Neural progenitor cell (in vitro differentiated cells): ENCODE measurements around the gene KRT39. TPM values are rescaled to one million over a fixed set of nuclear protein-coding genes. Genes with fewer than 3 reads are reported as not detected.
A peak's percentile ranks its signal among the peaks of the same experiment; 100 is the strongest.

Source experiments
- DNase-seq: peaks from one replicate; pipeline ENCODE4 v3.0.0-alpha.2; 2016; ENCODE audit warnings: low spot score
- H2AFZ ChIP-seq: fragments of 200-600 bp; sonication (generic); replicated peaks from 2 replicates; pipeline ENCODE4 v1.6.1; 2016; ENCODE audit warnings: antibody characterized with exemption
- H3F3A ChIP-seq: fragments of 200-600 bp; sonication (generic); 2 replicates; pipeline ENCODE4 v1.6.1; 2016; ENCODE audit warnings: antibody characterized with exemption, low read depth
- H3K27ac ChIP-seq: fragments of 200-600 bp; sonication (generic); 2 replicates; pipeline ENCODE4 v1.5.1; 2016; ENCODE audit warnings: mild to moderate bottlenecking
- H3K27me3 ChIP-seq: fragments of 200-600 bp; sonication (generic); 2 replicates; pipeline ENCODE4 v1.6.1; 2016; ENCODE audit warnings: mild to moderate bottlenecking, moderate library complexity
- H3K36me3 ChIP-seq: fragments of 200-600 bp; sonication (generic); 2 replicates; pipeline ENCODE4 v1.5.1; 2016
- H3K4me1 ChIP-seq: fragments of 200-600 bp; sonication (generic); 2 replicates; pipeline ENCODE4 v1.6.1; 2016; ENCODE audit warnings: mixed run types
- H3K4me2 ChIP-seq: fragments of 200-600 bp; sonication (generic); 2 replicates; pipeline ENCODE4 v1.6.1; 2016
- H3K4me3 ChIP-seq: fragments of 200-600 bp; sonication (generic); 2 replicates; pipeline ENCODE4 v1.5.1; 2016
- H3K79me2 ChIP-seq: fragments of 200-600 bp; sonication (generic); 2 replicates; pipeline ENCODE4 v1.6.1; 2016; ENCODE audit warnings: low read depth
- H3K9ac ChIP-seq: fragments of 200-600 bp; sonication (generic); 2 replicates; pipeline ENCODE4 v1.6.1; 2016
- H3K9me3 ChIP-seq: fragments of 200-600 bp; sonication (generic); 2 replicates; pipeline ENCODE4 v1.5.1; 2016; ENCODE audit warnings: low read depth
- H4K20me1 ChIP-seq: fragments of 200-600 bp; sonication (generic); 2 replicates; pipeline ENCODE4 v1.6.1; 2016; ENCODE audit warnings: low read depth
- H3K27ac Mint-ChIP-seq: 3 replicates; pipeline ENCODE4 v1.8.0; 2021; ENCODE audit warnings: mixed read lengths
- H3K27me3 Mint-ChIP-seq: 2 replicates; pipeline ENCODE4 v1.8.0; 2022; ENCODE audit warnings: low read depth, mild to moderate bottlenecking, inconsistent platforms, moderate library complexity, mixed read lengths; ENCODE audit not compliant: insufficient read depth
- H3K36me3 Mint-ChIP-seq: 3 replicates; pipeline ENCODE4 v1.8.0; 2021; ENCODE audit warnings: mixed read lengths
- H3K4me1 Mint-ChIP-seq: 3 replicates; pipeline ENCODE4 v1.8.0; 2021; ENCODE audit warnings: mixed read lengths
- H3K4me3 Mint-ChIP-seq: 3 replicates; pipeline ENCODE4 v1.8.0; 2021; ENCODE audit warnings: mild to moderate bottlenecking, moderate library complexity, mixed read lengths
- H3K9me3 Mint-ChIP-seq: 3 replicates; pipeline ENCODE4 v1.8.0; 2020; ENCODE audit warnings: mixed read lengths
- EZH2 ChIP-seq: fragments of 200-600 bp; sonication (generic); IDR thresholded peaks from 2 replicates; pipeline ENCODE4 v1.6.1; 2017; ENCODE audit warnings: antibody characterized with exemption, mild to moderate bottlenecking, moderate library complexity
- EZH2phosphoT487 ChIP-seq: fragments of 200-600 bp; sonication (generic); IDR thresholded peaks from 2 replicates; pipeline ENCODE4 v1.6.1; 2017; ENCODE audit warnings: antibody characterized with exemption
- total RNA-seq: library from RNA; depleted of rRNA; stranded (reverse); fragments of >200 nt; gene quantifications from 2 replicates; pipeline ENCODE4 v1.2.3, GENCODE V29; 2015; ENCODE audit warnings: low replicate concordance
- TF ChIP-seq, protein P1 (sequence below): fragments of 200-600 bp; sonication (generic); IDR thresholded peaks from 2 replicates; pipeline ENCODE4 v1.5.1; 2017; ENCODE audit warnings: antibody characterized with exemption, mild to moderate bottlenecking

Gene KRT39
- total RNA-seq, 1 donor from 2014 or later, result not detected

DNA sequence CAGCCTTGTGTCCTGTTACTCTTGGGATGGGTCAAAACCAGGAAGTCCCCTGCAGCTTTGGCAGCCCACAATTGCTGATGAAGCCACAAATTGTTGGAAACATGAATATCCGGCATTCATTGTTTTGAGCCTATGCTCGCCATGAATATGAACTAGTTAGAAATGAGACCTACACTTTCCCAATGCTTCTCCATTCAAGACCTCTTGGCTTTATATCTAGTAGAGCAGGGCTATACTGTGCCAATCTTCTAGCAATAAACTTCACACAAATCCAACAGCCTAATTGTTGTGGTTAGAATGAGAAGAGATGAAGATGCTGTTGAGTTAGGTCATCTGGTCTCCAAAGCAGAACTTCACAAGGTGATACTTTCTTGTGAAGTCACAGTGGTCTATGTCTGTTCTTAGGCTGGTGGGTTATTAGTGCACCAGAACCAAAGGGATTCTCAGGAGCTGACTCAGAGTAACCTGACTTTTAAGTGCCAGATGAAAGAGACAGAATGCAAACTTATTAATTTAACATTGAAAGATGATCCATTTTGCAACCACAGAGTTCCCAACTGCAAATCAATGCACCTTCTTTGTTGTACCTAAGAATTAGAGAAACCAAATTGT lies 15.6 kb downstream of the KRT39 start:
- H3K79me2 ChIP-seq, result no peaks in the 10 kb centered on the region
- H3K36me3 ChIP-seq, result no peaks in the 10 kb centered on the region
- no peak overlapping the region for H3K9ac ChIP-seq
- no peak for TF ChIP-seq EZH2phosphoT487
- TF ChIP-seq EZH2, result no peak
- TF ChIP-seq, protein P1, sequence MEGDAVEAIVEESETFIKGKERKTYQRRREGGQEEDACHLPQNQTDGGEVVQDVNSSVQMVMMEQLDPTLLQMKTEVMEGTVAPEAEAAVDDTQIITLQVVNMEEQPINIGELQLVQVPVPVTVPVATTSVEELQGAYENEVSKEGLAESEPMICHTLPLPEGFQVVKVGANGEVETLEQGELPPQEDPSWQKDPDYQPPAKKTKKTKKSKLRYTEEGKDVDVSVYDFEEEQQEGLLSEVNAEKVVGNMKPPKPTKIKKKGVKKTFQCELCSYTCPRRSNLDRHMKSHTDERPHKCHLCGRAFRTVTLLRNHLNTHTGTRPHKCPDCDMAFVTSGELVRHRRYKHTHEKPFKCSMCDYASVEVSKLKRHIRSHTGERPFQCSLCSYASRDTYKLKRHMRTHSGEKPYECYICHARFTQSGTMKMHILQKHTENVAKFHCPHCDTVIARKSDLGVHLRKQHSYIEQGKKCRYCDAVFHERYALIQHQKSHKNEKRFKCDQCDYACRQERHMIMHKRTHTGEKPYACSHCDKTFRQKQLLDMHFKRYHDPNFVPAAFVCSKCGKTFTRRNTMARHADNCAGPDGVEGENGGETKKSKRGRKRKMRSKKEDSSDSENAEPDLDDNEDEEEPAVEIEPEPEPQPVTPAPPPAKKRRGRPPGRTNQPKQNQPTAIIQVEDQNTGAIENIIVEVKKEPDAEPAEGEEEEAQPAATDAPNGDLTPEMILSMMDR, result no peak
- Mint-ChIP-seq H3K4me3 (no peak overlapping the region), H3K9me3 (no peaks in the 10 kb centered on the region), H3K27me3 (no peaks in the 10 kb centered on the region), H3K36me3 (no peaks in the 10 kb centered on the region), H3K27ac (no peak overlapping the region), H3K4me1 (peaks cover 9% of the 10 kb centered on the region)
- peaks cover 21% of the 10 kb centered on the region for H3K4me1 ChIP-seq
- no peaks in the 10 kb centered on the region for H4K20me1 ChIP-seq
- H3K27ac ChIP-seq, result no peak overlapping the region
- H3K9me3 ChIP-seq, result no peaks in the 10 kb centered on the region
- H3K4me2 ChIP-seq, result no peak overlapping the region
- peaks cover 8% of the 10 kb centered on the region for H3F3A ChIP-seq
- no peak overlapping the region for H2AFZ ChIP-seq
- H3K27me3 ChIP-seq, result no peaks in the 10 kb centered on the region
- no peak overlapping the region for H3K4me3 ChIP-seq
- no peak for DNase-seq

DNA sequence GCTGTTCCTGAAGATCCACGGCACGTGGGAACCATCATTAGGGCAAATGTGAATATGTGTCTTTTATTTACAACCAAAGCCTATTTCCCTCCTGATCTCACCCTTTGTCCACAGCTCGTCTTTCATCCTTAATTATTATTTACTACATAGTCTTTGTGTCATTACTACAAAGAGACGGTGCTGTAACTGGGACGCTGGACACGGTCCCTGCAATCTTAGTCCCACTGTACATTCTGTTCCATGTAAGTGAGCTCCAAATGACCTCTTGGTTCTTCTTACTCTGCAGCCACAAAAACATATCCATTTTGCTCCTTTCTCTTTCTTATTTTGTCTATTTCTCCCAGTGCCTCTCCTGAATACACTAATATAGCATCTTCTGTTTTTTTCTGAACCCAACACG lies 16.6 kb downstream of the KRT39 start:
- H3K4me3 Mint-ChIP-seq, result no peak overlapping the region
- H3K36me3 ChIP-seq, result no peaks in the 10 kb centered on the region
- H3K27ac Mint-ChIP-seq, result no peak overlapping the region
- DNase-seq, result no peak
- H2AFZ ChIP-seq, result no peak overlapping the region
- no peaks in the 10 kb centered on the region for H3K9me3 Mint-ChIP-seq
- H3K27me3 Mint-ChIP-seq, result no peaks in the 10 kb centered on the region
- H3K36me3 Mint-ChIP-seq, result no peaks in the 10 kb centered on the region
- H3K9ac ChIP-seq, result no peak overlapping the region
- no peaks in the 10 kb centered on the region for H4K20me1 ChIP-seq
- no peaks in the 10 kb centered on the region for H3K79me2 ChIP-seq
- H3K4me3 ChIP-seq, result no peak overlapping the region
- peaks cover 9% of the 10 kb centered on the region for H3F3A ChIP-seq
- no peaks in the 10 kb centered on the region for H3K27me3 ChIP-seq
- TF ChIP-seq EZH2 (no peak), EZH2phosphoT487 (no peak)
- TF ChIP-seq, protein P1, result no peak
- H3K4me1 Mint-ChIP-seq, result peaks cover 9% of the 10 kb centered on the region
- peaks cover 30% of the 10 kb centered on the region for H3K4me1 ChIP-seq
- no peak overlapping the region for H3K4me2 ChIP-seq
- no peak overlapping the region for H3K27ac ChIP-seq
- H3K9me3 ChIP-seq, result no peaks in the 10 kb centered on the region

DNA sequence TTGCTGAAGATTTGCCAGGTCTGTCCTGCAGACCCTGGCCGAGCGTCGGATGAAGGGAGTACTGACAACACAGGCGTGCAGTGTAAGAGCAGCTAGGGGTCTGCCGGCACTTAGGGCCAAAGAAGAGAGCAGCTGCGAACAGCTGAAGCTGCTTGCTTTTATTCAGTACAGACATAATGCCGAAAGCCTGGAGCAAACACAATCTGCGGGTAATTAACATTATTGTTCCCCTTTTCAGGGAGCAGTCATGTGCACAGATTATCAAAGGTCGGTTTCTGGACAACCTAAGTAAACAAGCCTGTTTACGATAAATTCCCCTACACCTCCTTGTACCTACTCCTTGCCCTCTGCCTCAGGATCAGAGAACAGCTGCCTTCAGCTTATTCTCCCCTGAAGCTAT lies 17.3 kb downstream of the KRT39 start:
- peak overlapping the region; percentile 93 for H2AFZ ChIP-seq
- no peaks in the 10 kb centered on the region for H3K9me3 ChIP-seq
- Mint-ChIP-seq H3K36me3 (no peaks in the 10 kb centered on the region), H3K27me3 (peaks cover 4% of the 10 kb centered on the region), H3K4me3 (no peak overlapping the region), H3K9me3 (no peaks in the 10 kb centered on the region), H3K4me1 (peaks cover 9% of the 10 kb centered on the region), H3K27ac (no peak overlapping the region)
- H3K9ac ChIP-seq, result no peak overlapping the region
- peak overlapping the region; percentile 51 for H3K4me2 ChIP-seq
- H3K27me3 ChIP-seq, result no peaks in the 10 kb centered on the region
- TF ChIP-seq, protein P1, result no peak
- TF ChIP-seq EZH2phosphoT487, result no peak
- TF ChIP-seq EZH2, result no peak
- no peak overlapping the region for H3K4me3 ChIP-seq
- peaks cover 37% of the 10 kb centered on the region for H3K4me1 ChIP-seq
- H3F3A ChIP-seq, result peaks cover 17% of the 10 kb centered on the region
- H3K27ac ChIP-seq, result peak overlapping the region; percentile 23
- H3K79me2 ChIP-seq, result no peaks in the 10 kb centered on the region
- DNase-seq, result peak; percentile 60
- H4K20me1 ChIP-seq, result no peaks in the 10 kb centered on the region
- no peaks in the 10 kb centered on the region for H3K36me3 ChIP-seq
